GM18858 (cell line): Measurements from ENCODE around the gene IBSP.

ENCODE experiments used
- ATAC-seq: cut with Tn5 transposase; IDR thresholded peaks from one replicate; pipeline ENCODE4 v1.9.1; 2021; ENCODE audit not compliant: unreplicated experiment

Gene IBSP

GRCh38 chr4:87835743-87836142 is 36.4 kb downstream of the IBSP start:
- no peak for ATAC-seq

- ATAC-seq = no peak
These were observed 38.9 kb downstream of the IBSP start for GRCh38 chr4:87838205-87838604.

GRCh38 chr4:87838890-87839591 is 39.7 kb downstream of the IBSP start:
- no peak for ATAC-seq

DNA sequence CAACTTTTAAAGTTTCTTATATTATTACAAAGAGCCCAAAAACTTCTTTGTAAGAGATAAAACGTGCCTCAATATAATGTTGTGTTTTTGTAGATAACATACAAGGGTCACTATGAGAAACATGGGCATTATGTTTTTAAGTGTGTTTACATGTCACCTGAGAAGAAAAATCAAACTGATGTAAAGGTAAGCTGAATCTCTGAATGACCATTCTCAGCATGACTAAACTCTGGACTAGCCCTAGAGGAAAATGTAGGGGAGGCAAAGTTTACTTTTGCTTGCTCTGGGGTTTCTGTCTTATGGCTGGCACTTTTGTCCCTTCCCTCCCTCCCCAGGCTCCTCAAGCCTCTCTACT is 40.2 kb downstream of the IBSP start:
- ATAC-seq = no peak

- no peak for ATAC-seq
These were observed 40.8 kb downstream of the IBSP start for GRCh38 chr4:87840149-87840548.

- no peak for ATAC-seq
These were observed 44.6 kb downstream of the IBSP start for GRCh38 chr4:87843936-87844335.

GRCh38 chr4:87844452-87844851 is 45.1 kb downstream of the IBSP start:
- ATAC-seq = no peak

DNA sequence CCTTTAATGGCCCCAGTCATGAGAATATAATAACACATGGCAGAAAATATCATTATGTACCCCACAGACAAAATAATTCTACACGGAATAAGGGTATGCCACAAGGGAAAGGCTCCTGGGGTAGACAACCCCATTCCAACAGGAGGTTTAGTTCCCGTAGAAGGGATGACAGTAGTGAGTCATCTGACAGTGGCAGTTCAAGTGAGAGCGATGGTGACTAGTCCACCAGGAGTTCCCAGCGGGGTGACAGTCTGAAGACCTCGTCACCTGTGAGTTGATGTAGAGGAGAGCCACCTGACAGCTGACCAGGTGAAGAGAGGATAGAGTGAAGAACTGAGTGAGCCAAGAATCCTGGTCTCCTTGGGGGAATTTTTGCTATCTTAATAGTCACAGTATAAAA is 46.9 kb downstream of the IBSP start:
- ATAC-seq = no peak

DNA sequence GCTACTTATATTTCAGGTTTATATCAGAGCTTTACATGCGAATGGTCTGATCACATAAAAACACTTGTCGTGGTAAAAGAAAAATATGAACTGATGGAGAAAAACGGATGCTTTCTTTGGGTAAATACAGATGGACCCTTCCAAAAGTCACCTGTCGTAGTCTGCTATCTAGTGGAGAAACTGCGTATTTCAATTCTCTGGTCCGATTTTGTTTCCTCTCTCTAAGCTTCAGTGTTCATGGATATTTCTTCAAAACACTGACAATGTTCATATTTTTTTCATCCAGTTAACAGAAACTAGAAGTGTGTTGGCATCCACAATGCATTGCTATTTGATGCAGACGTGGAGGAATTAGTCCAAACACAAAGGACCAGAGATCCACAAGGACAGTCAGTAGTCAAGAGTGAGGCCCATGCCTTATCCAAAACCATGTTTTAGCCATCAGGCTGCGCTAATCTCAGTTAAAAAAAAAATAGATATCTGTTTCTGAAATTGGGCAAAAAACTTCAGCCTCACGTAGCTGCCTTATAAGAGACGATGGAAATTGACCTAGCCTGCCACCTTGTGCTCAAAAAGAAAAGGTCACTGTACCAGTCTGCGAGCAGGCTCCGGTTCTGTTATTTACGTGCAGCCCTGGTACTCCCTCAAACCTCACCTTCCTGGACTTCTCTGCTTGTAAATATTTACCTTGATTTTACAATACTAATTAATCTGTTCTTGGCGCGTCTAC is 49.4 kb downstream of the IBSP start:
- peak; percentile 71 for ATAC-seq

DNA sequence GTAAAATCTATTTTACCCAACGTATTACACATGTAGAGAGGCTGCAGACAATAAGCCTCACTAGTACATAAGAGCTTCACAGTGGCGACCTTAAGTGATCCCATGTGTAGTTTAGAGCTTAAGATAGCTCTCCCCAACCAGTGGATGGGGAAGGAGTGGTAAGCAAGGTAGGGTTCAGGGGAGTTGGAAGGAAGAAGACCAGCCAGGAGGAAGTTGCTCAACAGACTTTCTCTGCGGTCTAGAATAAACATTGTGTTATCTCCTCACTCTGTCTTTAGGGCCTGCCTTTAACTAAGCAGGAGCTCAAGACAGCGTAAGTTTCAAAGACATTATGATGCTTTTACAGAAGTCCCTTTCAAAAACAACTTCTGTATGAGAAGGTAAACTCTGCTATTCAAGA is 50.3 kb downstream of the IBSP start:
- ATAC-seq = no peak

DNA sequence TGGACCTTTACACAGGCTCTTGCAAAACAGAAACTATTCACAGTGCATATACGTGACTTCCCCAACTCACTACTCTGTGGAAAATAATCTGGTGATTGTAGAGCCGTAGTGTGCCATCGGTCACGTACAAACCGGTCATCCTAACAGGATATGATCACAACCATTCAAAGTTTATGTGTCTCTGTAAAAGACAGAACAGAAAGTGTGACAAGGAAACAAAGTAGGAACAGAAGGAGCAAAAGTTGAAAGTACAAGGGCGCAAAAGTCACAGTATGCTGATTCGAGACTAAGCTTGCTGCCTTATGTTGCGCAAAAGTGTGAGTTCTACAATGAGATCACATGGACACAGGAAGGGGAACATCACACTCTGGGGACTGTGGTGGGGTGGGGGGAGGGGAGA is 52.0 kb downstream of the IBSP start:
- no peak for ATAC-seq

GRCh38 chr4:87851953-87852352 is 52.6 kb downstream of the IBSP start:
- ATAC-seq = no peak

- no peak for ATAC-seq
These were observed 53.8 kb downstream of the IBSP start for GRCh38 chr4:87853108-87853507.

DNA sequence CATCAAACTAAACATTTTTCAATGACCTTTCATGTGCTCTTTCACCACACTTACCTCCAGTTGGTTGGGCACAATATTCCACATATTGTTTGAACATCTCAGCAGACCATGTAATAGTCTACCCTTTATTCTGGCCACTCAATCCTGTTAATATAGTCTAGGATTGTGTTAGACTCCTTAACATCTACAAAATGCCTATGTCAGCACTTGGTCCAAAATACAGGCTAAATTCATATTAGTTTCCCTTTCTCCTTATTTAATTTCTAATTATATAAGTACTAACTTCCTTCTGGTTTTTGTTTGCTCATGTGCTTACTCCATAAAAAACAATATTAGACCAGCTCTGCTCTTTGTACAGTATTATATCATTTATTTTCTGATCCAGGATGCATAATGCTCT is 54.5 kb downstream of the IBSP start:
- no peak for ATAC-seq

GRCh38 chr4:87855559-87855958 is 56.2 kb downstream of the IBSP start:
- ATAC-seq = no peak

GRCh38 chr4:87856816-87857215 is 57.5 kb downstream of the IBSP start:
- no peak for ATAC-seq

GRCh38 chr4:87857789-87858188 is 58.4 kb downstream of the IBSP start:
- ATAC-seq = no peak
